K562 (cell line): Measurements from ENCODE around the gene IRF8. TPM values are rescaled to one million over a fixed set of nuclear protein-coding genes. Genes with fewer than 3 reads are reported as not detected.

ENCODE experiments used
- ETV1 ChIP-seq: fragments of 450-650 bp; conservative IDR thresholded peaks from 2 replicates; pipeline ENCODE4 v1.6.1; 2016; ENCODE audit warnings: missing genetic modification characterization, control low read depth, low read depth, missing compliant biosample characterization
- NFYB ChIP-seq: IDR thresholded peaks from 2 replicates; pipeline ENCODE4 v1.6.1; 2011; ENCODE audit warnings: mild to moderate bottlenecking, moderate library complexity; ENCODE audit not compliant: insufficient read length; ENCODE audit errors: extremely low read depth
- RBM25 ChIP-seq: fragments of 200-400 bp; formaldehyde crosslinking; IDR thresholded peaks from 2 replicates; pipeline ENCODE4 v1.6.1; 2018; ENCODE audit warnings: low read length, low read depth, moderate library complexity; ENCODE audit not compliant: severe bottlenecking
- ZFP30 ChIP-seq: fragments of 250-450 bp; sonication (Bioruptor Pico); IDR thresholded peaks from 2 replicates; pipeline ENCODE4 v1.8.0; 2022; ENCODE audit warnings: moderate library complexity, mild to moderate bottlenecking, inconsistent platforms, borderline replicate concordance
- polyA plus RNA-seq, 8 experiments: library from polyadenylated mRNA; depleted of rRNA in 4 of 8; stranded (reverse) in 5 of 8; unstranded in 3 of 8; fragments of >200 nt; fragmentation: Nextera tagmentation in 2 of 8; fragmentation: Illumina TruSeq in 1 of 8; extraction: Ambion mirVana in 2 of 8; extraction: Trizol in 1 of 8; gene quantifications; 2 replicates each; pipeline versions ENCODE4 v1.2.1 to v1.2.3, GENCODE V29; 2011 to 2014; ENCODE audit warnings: inconsistent platforms in 1 of 8, missing spikeins in 1 of 8
- total RNA-seq, 7 experiments: library from RNA; depleted of rRNA in 6 of 7; stranded (reverse); fragments of >200 nt in 6 of 7; fragmentation: Illumina TruSeq in 2 of 7; extraction: Trizol in 2 of 7; gene quantifications; 2 replicates each; pipeline versions ENCODE4 v1.2.1 to v1.2.3, GENCODE V29; 2011 to 2021; ENCODE audit warnings: low replicate concordance in 1 of 7
- TF ChIP-seq, protein P1 (sequence below): fragments of 450-650 bp; conservative IDR thresholded peaks from 2 replicates; pipeline ENCODE4 v1.6.1; 2016; ENCODE audit warnings: missing genetic modification characterization, low read depth, mild to moderate bottlenecking, control low read depth, missing compliant biosample characterization
- TF ChIP-seq, protein P2 (sequence below): fragments of 450-650 bp; IDR thresholded peaks from 2 replicates; pipeline ENCODE4 v1.6.1; 2016
- TF ChIP-seq, protein P3 (sequence below): sonication (generic); formaldehyde crosslinking; IDR thresholded peaks from 2 replicates; pipeline ENCODE4 v1.8.0; 2022; ENCODE audit warnings: mild to moderate bottlenecking, missing genetic modification reagents
- TF ChIP-seq, protein P4 (sequence below): sonication (generic); formaldehyde crosslinking; IDR thresholded peaks from 2 replicates; pipeline ENCODE4 v1.8.0; 2022; ENCODE audit warnings: mild to moderate bottlenecking, missing genetic modification reagents, borderline replicate concordance

IRF8 gene
- total and polyA plus RNA-seq, 9 of the 15 experiments (the other 6 are each of a cell fraction or from before 2014, with no cell fraction given) = 0.01 to 0.98 TPM; not detected in 7

DNA sequence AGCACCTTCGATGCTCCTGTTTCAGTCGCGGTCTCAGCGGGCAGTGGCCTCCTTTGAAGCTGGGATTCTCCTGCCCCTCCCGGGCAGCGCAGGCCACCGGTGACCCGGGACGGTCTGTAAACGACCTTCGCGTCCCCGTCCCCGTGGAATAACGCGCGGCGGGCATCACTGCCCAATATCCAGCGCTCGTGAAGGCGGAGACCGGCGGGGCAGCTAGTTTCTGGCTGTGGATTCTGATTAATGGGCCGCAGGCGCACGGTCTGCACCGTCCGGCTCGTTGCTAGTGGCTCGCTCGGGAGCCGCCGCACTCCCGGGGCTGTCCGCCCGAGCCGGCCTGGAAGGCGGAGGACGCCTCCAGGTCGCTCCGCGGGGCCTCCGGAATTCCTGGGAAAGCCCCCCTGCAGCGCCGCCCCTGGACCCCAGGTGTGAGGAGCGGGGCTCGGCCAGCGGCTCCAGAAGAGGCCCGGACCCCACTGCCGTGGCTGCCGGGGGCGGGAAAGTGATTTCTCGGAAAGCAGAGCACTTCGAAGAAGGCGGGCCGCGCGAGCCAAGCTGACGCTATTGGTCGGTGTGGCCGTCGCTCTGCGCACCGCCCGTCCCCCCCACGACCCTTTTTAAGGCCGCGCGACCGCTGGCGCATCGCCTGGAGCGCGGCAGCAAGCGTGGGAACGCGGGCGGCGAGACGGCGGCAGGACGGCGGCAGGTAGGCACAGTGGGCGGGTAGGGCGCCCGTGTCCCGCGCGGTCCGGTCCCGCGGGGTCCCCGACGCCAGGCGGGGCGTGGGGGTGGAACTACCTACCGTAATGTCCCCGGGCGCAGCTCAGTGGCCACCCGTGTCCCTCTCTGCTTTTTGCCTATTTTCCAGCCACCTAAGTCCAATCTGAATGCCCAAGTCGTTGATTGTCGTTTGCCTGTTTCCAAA lies at the start of gene IRF8 (continued):
- TF ChIP-seq, protein P1, sequence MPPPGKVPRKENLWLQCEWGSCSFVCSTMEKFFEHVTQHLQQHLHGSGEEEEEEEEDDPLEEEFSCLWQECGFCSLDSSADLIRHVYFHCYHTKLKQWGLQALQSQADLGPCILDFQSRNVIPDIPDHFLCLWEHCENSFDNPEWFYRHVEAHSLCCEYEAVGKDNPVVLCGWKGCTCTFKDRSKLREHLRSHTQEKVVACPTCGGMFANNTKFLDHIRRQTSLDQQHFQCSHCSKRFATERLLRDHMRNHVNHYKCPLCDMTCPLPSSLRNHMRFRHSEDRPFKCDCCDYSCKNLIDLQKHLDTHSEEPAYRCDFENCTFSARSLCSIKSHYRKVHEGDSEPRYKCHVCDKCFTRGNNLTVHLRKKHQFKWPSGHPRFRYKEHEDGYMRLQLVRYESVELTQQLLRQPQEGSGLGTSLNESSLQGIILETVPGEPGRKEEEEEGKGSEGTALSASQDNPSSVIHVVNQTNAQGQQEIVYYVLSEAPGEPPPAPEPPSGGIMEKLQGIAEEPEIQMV (tag) = no peak
- peak; percentile 28 for TF ChIP-seq RBM25
- TF ChIP-seq, protein P2, sequence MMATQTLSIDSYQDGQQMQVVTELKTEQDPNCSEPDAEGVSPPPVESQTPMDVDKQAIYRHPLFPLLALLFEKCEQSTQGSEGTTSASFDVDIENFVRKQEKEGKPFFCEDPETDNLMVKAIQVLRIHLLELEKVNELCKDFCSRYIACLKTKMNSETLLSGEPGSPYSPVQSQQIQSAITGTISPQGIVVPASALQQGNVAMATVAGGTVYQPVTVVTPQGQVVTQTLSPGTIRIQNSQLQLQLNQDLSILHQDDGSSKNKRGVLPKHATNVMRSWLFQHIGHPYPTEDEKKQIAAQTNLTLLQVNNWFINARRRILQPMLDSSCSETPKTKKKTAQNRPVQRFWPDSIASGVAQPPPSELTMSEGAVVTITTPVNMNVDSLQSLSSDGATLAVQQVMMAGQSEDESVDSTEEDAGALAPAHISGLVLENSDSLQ = peak; percentile 70
- TF ChIP-seq, protein P3, sequence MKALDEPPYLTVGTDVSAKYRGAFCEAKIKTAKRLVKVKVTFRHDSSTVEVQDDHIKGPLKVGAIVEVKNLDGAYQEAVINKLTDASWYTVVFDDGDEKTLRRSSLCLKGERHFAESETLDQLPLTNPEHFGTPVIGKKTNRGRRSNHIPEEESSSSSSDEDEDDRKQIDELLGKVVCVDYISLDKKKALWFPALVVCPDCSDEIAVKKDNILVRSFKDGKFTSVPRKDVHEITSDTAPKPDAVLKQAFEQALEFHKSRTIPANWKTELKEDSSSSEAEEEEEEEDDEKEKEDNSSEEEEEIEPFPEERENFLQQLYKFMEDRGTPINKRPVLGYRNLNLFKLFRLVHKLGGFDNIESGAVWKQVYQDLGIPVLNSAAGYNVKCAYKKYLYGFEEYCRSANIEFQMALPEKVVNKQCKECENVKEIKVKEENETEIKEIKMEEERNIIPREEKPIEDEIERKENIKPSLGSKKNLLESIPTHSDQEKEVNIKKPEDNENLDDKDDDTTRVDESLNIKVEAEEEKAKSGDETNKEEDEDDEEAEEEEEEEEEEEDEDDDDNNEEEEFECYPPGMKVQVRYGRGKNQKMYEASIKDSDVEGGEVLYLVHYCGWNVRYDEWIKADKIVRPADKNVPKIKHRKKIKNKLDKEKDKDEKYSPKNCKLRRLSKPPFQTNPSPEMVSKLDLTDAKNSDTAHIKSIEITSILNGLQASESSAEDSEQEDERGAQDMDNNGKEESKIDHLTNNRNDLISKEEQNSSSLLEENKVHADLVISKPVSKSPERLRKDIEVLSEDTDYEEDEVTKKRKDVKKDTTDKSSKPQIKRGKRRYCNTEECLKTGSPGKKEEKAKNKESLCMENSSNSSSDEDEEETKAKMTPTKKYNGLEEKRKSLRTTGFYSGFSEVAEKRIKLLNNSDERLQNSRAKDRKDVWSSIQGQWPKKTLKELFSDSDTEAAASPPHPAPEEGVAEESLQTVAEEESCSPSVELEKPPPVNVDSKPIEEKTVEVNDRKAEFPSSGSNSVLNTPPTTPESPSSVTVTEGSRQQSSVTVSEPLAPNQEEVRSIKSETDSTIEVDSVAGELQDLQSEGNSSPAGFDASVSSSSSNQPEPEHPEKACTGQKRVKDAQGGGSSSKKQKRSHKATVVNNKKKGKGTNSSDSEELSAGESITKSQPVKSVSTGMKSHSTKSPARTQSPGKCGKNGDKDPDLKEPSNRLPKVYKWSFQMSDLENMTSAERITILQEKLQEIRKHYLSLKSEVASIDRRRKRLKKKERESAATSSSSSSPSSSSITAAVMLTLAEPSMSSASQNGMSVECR (CRISPR knock-in tag) = no peak
- TF ChIP-seq ETV1 (tag) = no peak
- TF ChIP-seq, protein P4, sequence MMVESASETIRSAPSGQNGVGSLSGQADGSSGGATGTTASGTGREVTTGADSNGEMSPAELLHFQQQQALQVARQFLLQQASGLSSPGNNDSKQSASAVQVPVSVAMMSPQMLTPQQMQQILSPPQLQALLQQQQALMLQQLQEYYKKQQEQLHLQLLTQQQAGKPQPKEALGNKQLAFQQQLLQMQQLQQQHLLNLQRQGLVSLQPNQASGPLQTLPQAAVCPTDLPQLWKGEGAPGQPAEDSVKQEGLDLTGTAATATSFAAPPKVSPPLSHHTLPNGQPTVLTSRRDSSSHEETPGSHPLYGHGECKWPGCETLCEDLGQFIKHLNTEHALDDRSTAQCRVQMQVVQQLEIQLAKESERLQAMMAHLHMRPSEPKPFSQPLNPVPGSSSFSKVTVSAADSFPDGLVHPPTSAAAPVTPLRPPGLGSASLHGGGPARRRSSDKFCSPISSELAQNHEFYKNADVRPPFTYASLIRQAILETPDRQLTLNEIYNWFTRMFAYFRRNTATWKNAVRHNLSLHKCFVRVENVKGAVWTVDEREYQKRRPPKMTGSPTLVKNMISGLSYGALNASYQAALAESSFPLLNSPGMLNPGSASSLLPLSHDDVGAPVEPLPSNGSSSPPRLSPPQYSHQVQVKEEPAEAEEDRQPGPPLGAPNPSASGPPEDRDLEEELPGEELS (CRISPR knock-in tag) = no peak
- peak; percentile 32 for TF ChIP-seq NFYB
- TF ChIP-seq ZFP30 (CRISPR knock-in tag) = no peak
